ENCODE measurements around the gene ZFYVE21. TPM values are rescaled to one million over a fixed set of nuclear protein-coding genes. Genes with fewer than 3 reads are reported as not detected.

Gene ZFYVE21
- total and polyA plus RNA-seq, 2 donors (not counting 1 experiment from before 2014, with no cell fraction given), result 84.9 to 94.5 TPM

DNA sequence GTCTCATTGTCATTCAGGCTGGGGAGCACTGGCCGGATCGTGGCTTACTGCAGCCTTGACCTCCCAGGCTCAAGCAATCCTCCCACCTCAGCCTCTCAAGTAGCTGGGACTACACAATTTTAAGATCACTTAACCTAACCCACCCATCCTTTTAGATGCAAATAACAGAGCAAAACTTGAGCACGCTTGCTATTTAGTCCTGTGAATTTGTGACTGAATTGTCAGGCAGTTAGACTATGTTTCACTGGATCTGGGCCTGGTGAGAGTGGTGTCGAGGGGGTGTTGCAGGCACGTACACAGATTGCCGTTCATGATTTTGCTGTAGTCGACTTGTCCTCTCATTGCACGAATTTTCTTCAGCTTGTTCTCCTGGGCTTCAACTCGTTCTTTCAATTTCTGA lies 38.2 kb downstream of the ZFYVE21 start:
- DNase-seq (ENCODE audit: low read depth in 2 of 2), result no peak
- Histone ChIP-seq H2AFZ (ENCODE audit: low read length) (no peak overlapping the region), H3K27me3 (ENCODE audit: control insufficient read depth, insufficient read depth, low read length) (no peaks in the 10 kb centered on the region), H3K4me3 (replicated peaks in 1 of 4; ENCODE audit: control extremely low read depth in 1 of 4, insufficient read depth in 1 of 4, low read depth in 3 of 4, low read length in 4 of 4) (no peak overlapping the region), H3K9me3 (ENCODE audit: control insufficient read depth, insufficient read depth, low read depth, low read length) (no peaks in the 10 kb centered on the region), H3K4me2 (ENCODE audit: extremely low read depth, insufficient read depth, low read length) (no peak overlapping the region), H3K36me3 (ENCODE audit: control insufficient read depth, insufficient read depth, low read length) (no peaks in the 10 kb centered on the region), H3K4me1 (ENCODE audit: control insufficient read depth, extremely low read depth, insufficient read depth, low read length) (no peaks in the 10 kb centered on the region), H4K20me1 (ENCODE audit: control insufficient read depth, extremely low read depth, insufficient read depth, low read length) (no peaks in the 10 kb centered on the region), H3K9ac (ENCODE audit: insufficient read depth, low read length) (no peak overlapping the region), H3K27ac (ENCODE audit: insufficient read depth, low read length) (no peak overlapping the region), H3K79me2 (ENCODE audit: control insufficient read depth, insufficient read depth, low read length) (no peaks in the 10 kb centered on the region)
- TF ChIP-seq EZH2 (IDR thresholded peaks at IDR 0.05; ENCODE audit: low read length, missing control alignments), result no peak
- TF ChIP-seq, protein P1, sequence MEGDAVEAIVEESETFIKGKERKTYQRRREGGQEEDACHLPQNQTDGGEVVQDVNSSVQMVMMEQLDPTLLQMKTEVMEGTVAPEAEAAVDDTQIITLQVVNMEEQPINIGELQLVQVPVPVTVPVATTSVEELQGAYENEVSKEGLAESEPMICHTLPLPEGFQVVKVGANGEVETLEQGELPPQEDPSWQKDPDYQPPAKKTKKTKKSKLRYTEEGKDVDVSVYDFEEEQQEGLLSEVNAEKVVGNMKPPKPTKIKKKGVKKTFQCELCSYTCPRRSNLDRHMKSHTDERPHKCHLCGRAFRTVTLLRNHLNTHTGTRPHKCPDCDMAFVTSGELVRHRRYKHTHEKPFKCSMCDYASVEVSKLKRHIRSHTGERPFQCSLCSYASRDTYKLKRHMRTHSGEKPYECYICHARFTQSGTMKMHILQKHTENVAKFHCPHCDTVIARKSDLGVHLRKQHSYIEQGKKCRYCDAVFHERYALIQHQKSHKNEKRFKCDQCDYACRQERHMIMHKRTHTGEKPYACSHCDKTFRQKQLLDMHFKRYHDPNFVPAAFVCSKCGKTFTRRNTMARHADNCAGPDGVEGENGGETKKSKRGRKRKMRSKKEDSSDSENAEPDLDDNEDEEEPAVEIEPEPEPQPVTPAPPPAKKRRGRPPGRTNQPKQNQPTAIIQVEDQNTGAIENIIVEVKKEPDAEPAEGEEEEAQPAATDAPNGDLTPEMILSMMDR (conservative IDR thresholded peaks at IDR 0.05 in 1 of 2, IDR thresholded peaks at IDR 0.05 in 1 of 2; ENCODE audit: low read depth in 1 of 2, low read length in 2 of 2), result no peak

DNA sequence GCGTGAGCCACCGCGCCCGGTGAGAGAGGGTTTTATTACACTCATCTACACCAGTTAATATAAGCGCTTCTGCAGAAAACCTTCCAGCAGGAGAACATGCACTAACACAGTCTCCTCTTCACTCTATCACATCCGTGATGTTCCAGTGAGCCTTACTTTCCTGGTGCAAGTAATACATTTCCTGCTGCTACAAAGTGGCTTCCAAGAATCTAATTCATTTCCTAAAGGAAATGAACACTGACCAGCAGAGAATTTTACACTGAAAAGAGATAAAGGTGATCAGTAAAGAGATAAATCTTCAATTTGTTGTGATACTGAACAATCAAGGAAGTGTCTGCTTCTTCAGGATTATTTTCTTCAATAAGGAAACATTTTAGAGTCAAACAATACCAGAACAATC lies 39.5 kb downstream of the ZFYVE21 start:
- Histone ChIP-seq H3K4me2 (ENCODE audit: extremely low read depth, insufficient read depth, low read length) (no peak overlapping the region), H3K9me3 (ENCODE audit: control insufficient read depth, insufficient read depth, low read depth, low read length) (no peaks in the 10 kb centered on the region), H3K4me1 (ENCODE audit: control insufficient read depth, extremely low read depth, insufficient read depth, low read length) (no peaks in the 10 kb centered on the region), H3K27ac (ENCODE audit: insufficient read depth, low read length) (no peak overlapping the region), H3K79me2 (ENCODE audit: control insufficient read depth, insufficient read depth, low read length) (no peaks in the 10 kb centered on the region), H3K36me3 (ENCODE audit: control insufficient read depth, insufficient read depth, low read length) (no peaks in the 10 kb centered on the region), H3K4me3 (replicated peaks in 1 of 4; ENCODE audit: control extremely low read depth in 1 of 4, insufficient read depth in 1 of 4, low read depth in 3 of 4, low read length in 4 of 4) (no peak overlapping the region), H4K20me1 (ENCODE audit: control insufficient read depth, extremely low read depth, insufficient read depth, low read length) (no peaks in the 10 kb centered on the region), H3K9ac (ENCODE audit: insufficient read depth, low read length) (no peak overlapping the region), H3K27me3 (ENCODE audit: control insufficient read depth, insufficient read depth, low read length) (no peaks in the 10 kb centered on the region), H2AFZ (ENCODE audit: low read length) (no peak overlapping the region)
- TF ChIP-seq, protein P1 (conservative IDR thresholded peaks at IDR 0.05 in 1 of 2, IDR thresholded peaks at IDR 0.05 in 1 of 2; ENCODE audit: low read depth in 1 of 2, low read length in 2 of 2), result no peak
- no peak for TF ChIP-seq EZH2 (IDR thresholded peaks at IDR 0.05; ENCODE audit: low read length, missing control alignments)
- DNase-seq (ENCODE audit: low read depth in 2 of 2), result no peak

DNA sequence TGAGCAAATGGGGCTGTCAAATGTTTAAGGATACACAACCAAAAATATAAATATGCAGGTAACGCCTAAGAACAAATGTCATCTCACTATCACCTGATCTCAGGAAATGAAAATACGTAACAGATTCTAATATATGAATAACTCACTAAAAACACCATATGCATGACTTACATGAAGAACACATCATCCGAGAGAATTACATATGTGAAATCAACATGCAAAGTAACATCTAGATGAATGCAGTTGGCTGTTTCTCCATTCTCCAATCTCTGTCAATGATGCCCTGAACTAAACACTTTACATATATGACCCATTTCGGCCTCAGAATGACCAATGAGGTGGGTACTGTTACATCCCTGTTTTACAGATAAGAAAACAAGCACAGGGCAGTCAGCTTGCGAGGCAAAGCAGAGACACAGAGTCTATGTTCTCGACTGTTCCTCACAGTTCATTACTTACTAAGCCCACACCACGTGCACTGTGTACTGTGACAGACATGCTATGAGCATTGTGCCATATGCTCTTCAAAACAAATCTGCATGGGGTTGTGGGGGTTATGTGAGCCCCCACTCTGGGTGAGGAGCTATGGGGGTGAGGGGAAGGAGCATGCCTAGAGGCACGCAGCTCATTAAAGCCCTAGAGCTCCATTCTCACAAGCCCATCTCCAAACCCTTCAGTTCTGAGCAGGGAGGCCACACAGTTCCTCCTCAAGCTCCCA lies 42.6 kb downstream of the ZFYVE21 start:
- Histone ChIP-seq H3K4me2 (ENCODE audit: extremely low read depth, insufficient read depth, low read length) (no peak overlapping the region), H3K27me3 (ENCODE audit: control insufficient read depth, insufficient read depth, low read length) (no peaks in the 10 kb centered on the region), H3K9me3 (ENCODE audit: control insufficient read depth, insufficient read depth, low read depth, low read length) (no peaks in the 10 kb centered on the region), H3K4me1 (ENCODE audit: control insufficient read depth, extremely low read depth, insufficient read depth, low read length) (no peaks in the 10 kb centered on the region), H3K4me3 (replicated peaks in 1 of 4; ENCODE audit: control extremely low read depth in 1 of 4, insufficient read depth in 1 of 4, low read depth in 3 of 4, low read length in 4 of 4) (no peak overlapping the region), H3K79me2 (ENCODE audit: control insufficient read depth, insufficient read depth, low read length) (no peaks in the 10 kb centered on the region), H2AFZ (ENCODE audit: low read length) (no peak overlapping the region), H3K27ac (ENCODE audit: insufficient read depth, low read length) (no peak overlapping the region), H3K9ac (ENCODE audit: insufficient read depth, low read length) (no peak overlapping the region), H3K36me3 (ENCODE audit: control insufficient read depth, insufficient read depth, low read length) (no peaks in the 10 kb centered on the region), H4K20me1 (ENCODE audit: control insufficient read depth, extremely low read depth, insufficient read depth, low read length) (no peaks in the 10 kb centered on the region)
- TF ChIP-seq EZH2 (IDR thresholded peaks at IDR 0.05; ENCODE audit: low read length, missing control alignments), result no peak
- TF ChIP-seq, protein P1 (conservative IDR thresholded peaks at IDR 0.05 in 1 of 2, IDR thresholded peaks at IDR 0.05 in 1 of 2; ENCODE audit: low read depth in 1 of 2, low read length in 2 of 2), result no peak
- DNase-seq (ENCODE audit: low read depth in 2 of 2), result no peak

All from fibroblast of lung (primary cell).